Measurements from ENCODE around the gene PRR5. TPM values are rescaled to one million over a fixed set of nuclear protein-coding genes. Genes with fewer than 3 reads are reported as not detected.
A peak's percentile ranks its signal among the peaks of the same experiment; 100 is the strongest.

Gene PRR5
- total and polyA plus RNA-seq, 2 donors from 2014 or later: 24.0 to 46.0 TPM

GRCh38 chr22:44703255-44703870, 1.4 kb downstream of the PRR5 start:
- Histone ChIP-seq H3K9me3 (ENCODE audit: control insufficient read depth in 2 of 3, insufficient read depth in 1 of 3, low read length in 3 of 3) (no peaks in the 10 kb centered on the region), H3K27ac (ENCODE audit: low read depth in 2 of 2, low read length in 2 of 2) (no peak overlapping the region), H3K9ac (ENCODE audit: low read length in 3 of 3) (peak overlapping the region; percentile 21 to 41 (median 32)), H3K4me3 (ENCODE audit: low read length in 3 of 3) (peak overlapping the region; percentile 38 to 55 (median 46)), H3K36me3 (ENCODE audit: control insufficient read depth in 2 of 3, insufficient read depth in 3 of 3, low read length in 3 of 3) (no peaks in the 10 kb centered on the region), H3K4me1 (ENCODE audit: control insufficient read depth in 2 of 3, insufficient read depth in 2 of 3, low read depth in 1 of 3, low read length in 3 of 3) (peaks cover 2 to 19% (median 7%) of the 10 kb centered on the region in 3 donors), H3K27me3 (ENCODE audit: control insufficient read depth, insufficient read depth, low read length) (no peaks in the 10 kb centered on the region)
- intact Hi-C loops (cut with DNase I): no loop called here
- DNase-seq (no peak), FAIRE-seq (no peak)
- no peak for TF ChIP-seq CTCF (IDR thresholded peaks at IDR 0.05; ENCODE audit: borderline replicate concordance, extremely low read depth, insufficient read depth)

- no peaks in the 10 kb centered on the region for H3K27me3 ChIP-seq (ENCODE audit: control insufficient read depth, insufficient read depth, low read length)
- FAIRE-seq: no peak
- H3K4me3 ChIP-seq (ENCODE audit: low read length in 3 of 3): no peak overlapping the region
- DNase-seq: no peak
- no peaks in the 10 kb centered on the region for H3K36me3 ChIP-seq (ENCODE audit: control insufficient read depth in 2 of 3, insufficient read depth in 3 of 3, low read length in 3 of 3)
- TF ChIP-seq CTCF (IDR thresholded peaks at IDR 0.05; ENCODE audit: borderline replicate concordance, extremely low read depth, insufficient read depth): no peak
- H3K9me3 ChIP-seq (ENCODE audit: control insufficient read depth in 2 of 3, insufficient read depth in 1 of 3, low read length in 3 of 3): no peaks in the 10 kb centered on the region
- H3K4me1 ChIP-seq (ENCODE audit: control insufficient read depth in 2 of 3, insufficient read depth in 2 of 3, low read depth in 1 of 3, low read length in 3 of 3): peaks cover 0 to 17% (median 2%) of the 10 kb centered on the region in 3 donors
- H3K9ac ChIP-seq (ENCODE audit: low read length in 3 of 3): no peak overlapping the region
- H3K27ac ChIP-seq (ENCODE audit: low read depth in 2 of 2, low read length in 2 of 2): no peak overlapping the region
- intact Hi-C loops (cut with DNase I): no loop called here
Observed at GRCh38 chr22:44704159-44705021, 2.4 kb downstream of the PRR5 start.

GRCh38 chr22:44705022-44705297, 3.0 kb downstream of the PRR5 start:
- Histone ChIP-seq H3K4me1 (ENCODE audit: control insufficient read depth in 2 of 3, insufficient read depth in 2 of 3, low read depth in 1 of 3, low read length in 3 of 3) (peaks cover 0 to 17% (median 2%) of the 10 kb centered on the region in 3 donors), H3K27ac (ENCODE audit: low read depth in 2 of 2, low read length in 2 of 2) (no peak overlapping the region), H3K27me3 (ENCODE audit: control insufficient read depth, insufficient read depth, low read length) (no peaks in the 10 kb centered on the region), H3K36me3 (ENCODE audit: control insufficient read depth in 2 of 3, insufficient read depth in 3 of 3, low read length in 3 of 3) (no peaks in the 10 kb centered on the region), H3K4me3 (ENCODE audit: low read length in 3 of 3) (no peak overlapping the region), H3K9me3 (ENCODE audit: control insufficient read depth in 2 of 3, insufficient read depth in 1 of 3, low read length in 3 of 3) (no peaks in the 10 kb centered on the region), H3K9ac (ENCODE audit: low read length in 3 of 3) (no peak overlapping the region)
- intact Hi-C loops (cut with DNase I): no loop called here
- no peak for DNase-seq
- no peak for FAIRE-seq
- no peak for TF ChIP-seq CTCF (IDR thresholded peaks at IDR 0.05; ENCODE audit: borderline replicate concordance, extremely low read depth, insufficient read depth)
